ENCODE results near the gene EPHA1. TPM values are rescaled to one million over a fixed set of nuclear protein-coding genes. Genes with fewer than 3 reads are reported as not detected.
"Not testable (repeated sequence)": the region's sequence is repeated elsewhere in the genome, so short reads cannot be mapped to it uniquely, and the experiment has no call there.

EPHA1 gene
- total and polyA plus RNA-seq, 10 donors: 0.80 to 4.5 (median 2.3) TPM

DNA sequence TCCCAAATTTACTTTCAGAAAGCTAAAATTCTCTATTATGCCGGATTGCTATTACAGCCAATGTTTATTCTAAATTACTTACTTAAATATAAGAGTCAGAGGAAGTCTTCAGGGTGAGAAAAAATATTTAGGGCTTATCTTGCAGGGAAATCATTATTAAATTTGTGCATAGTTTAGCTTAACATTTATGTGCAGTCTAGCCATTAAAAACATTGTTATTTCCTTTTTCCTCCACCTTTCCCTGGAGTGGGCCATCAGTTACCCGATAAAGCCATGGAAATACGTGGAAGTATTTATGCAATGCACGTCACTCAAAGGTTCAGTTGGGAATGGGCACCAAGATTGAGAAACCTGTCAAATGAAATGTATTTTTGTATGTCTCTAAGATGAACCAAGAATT lies 25.1 kb upstream of the EPHA1 start:
- 79 to 90% (median 83%) methylated on average over 4 of the region's 4 CpGs for WGBS, 5 donors
- Histone ChIP-seq H3K27ac (no peak overlapping the region), H3K27me3 (replicated peaks in 1 of 7) (no peaks in the 10 kb centered on the region), H3K4me3 (no peak overlapping the region), H3K4me1 (no peaks in the 10 kb centered on the region), H3K9me3 (no peaks in the 10 kb centered on the region), H3K36me3 (no peaks in the 10 kb centered on the region)
- DNase-seq: no peak
- no peak for TF ChIP-seq POLR2AphosphoS5 (IDR thresholded peaks at IDR 0.05)
- TF ChIP-seq, protein P1, sequence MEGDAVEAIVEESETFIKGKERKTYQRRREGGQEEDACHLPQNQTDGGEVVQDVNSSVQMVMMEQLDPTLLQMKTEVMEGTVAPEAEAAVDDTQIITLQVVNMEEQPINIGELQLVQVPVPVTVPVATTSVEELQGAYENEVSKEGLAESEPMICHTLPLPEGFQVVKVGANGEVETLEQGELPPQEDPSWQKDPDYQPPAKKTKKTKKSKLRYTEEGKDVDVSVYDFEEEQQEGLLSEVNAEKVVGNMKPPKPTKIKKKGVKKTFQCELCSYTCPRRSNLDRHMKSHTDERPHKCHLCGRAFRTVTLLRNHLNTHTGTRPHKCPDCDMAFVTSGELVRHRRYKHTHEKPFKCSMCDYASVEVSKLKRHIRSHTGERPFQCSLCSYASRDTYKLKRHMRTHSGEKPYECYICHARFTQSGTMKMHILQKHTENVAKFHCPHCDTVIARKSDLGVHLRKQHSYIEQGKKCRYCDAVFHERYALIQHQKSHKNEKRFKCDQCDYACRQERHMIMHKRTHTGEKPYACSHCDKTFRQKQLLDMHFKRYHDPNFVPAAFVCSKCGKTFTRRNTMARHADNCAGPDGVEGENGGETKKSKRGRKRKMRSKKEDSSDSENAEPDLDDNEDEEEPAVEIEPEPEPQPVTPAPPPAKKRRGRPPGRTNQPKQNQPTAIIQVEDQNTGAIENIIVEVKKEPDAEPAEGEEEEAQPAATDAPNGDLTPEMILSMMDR (IDR thresholded peaks at IDR 0.05 in 8 of 11, conservative IDR thresholded peaks at IDR 0.05 in 3 of 11): no peak
- no peak for TF ChIP-seq POLR2A (IDR thresholded peaks at IDR 0.05)
- intact Hi-C loops (cut with DNase I; ENCODE audit: low total_unique reads): no loop called here

- 49 to 75% (median 66%) methylated on average over 2 of the region's 2 CpGs for WGBS, 5 donors
- H3K27ac ChIP-seq: no peak overlapping the region
- no peak for DNase-seq
- H3K9me3 ChIP-seq: no peaks in the 10 kb centered on the region
- intact Hi-C loops (cut with DNase I; ENCODE audit: low total_unique reads): no loop called here
- H3K27me3 ChIP-seq (replicated peaks in 1 of 7): no peaks in the 10 kb centered on the region
- peaks cover 0 to 7% (median 0%) of the 10 kb centered on the region in 6 donors for H3K4me1 ChIP-seq
- no peaks in the 10 kb centered on the region for H3K36me3 ChIP-seq
- no peak overlapping the region for H3K4me3 ChIP-seq
- no peak for TF ChIP-seq POLR2A (IDR thresholded peaks at IDR 0.05)
- no peak for TF ChIP-seq POLR2AphosphoS5 (IDR thresholded peaks at IDR 0.05)
- TF ChIP-seq, protein P1 (IDR thresholded peaks at IDR 0.05 in 8 of 11, conservative IDR thresholded peaks at IDR 0.05 in 3 of 11): no peak
These were observed 22.5 kb upstream of the EPHA1 start for GRCh38 chr7:143431109-143431508.

GRCh38 chr7:143429770-143430698 lies 21.4 kb upstream of the EPHA1 start:
- intact Hi-C loops (cut with DNase I; ENCODE audit: low total_unique reads): no loop called here
- Histone ChIP-seq H3K36me3 (no peaks in the 10 kb centered on the region), H3K4me3 (no peak overlapping the region), H3K4me1 (peaks cover 0 to 8% (median 0%) of the 10 kb centered on the region in 6 donors), H3K27me3 (replicated peaks in 1 of 7) (no peaks in the 10 kb centered on the region), H3K9me3 (no peaks in the 10 kb centered on the region), H3K27ac (no peak overlapping the region)
- WGBS, 5 donors: 68 to 85% (median 81%) methylated on average over 10 of the region's 10 CpGs
- TF ChIP-seq POLR2A (IDR thresholded peaks at IDR 0.05): no peak
- TF ChIP-seq POLR2AphosphoS5 (IDR thresholded peaks at IDR 0.05): no peak
- TF ChIP-seq, protein P1 (IDR thresholded peaks at IDR 0.05 in 8 of 11, conservative IDR thresholded peaks at IDR 0.05 in 3 of 11): no peak
- no peak for DNase-seq

DNA sequence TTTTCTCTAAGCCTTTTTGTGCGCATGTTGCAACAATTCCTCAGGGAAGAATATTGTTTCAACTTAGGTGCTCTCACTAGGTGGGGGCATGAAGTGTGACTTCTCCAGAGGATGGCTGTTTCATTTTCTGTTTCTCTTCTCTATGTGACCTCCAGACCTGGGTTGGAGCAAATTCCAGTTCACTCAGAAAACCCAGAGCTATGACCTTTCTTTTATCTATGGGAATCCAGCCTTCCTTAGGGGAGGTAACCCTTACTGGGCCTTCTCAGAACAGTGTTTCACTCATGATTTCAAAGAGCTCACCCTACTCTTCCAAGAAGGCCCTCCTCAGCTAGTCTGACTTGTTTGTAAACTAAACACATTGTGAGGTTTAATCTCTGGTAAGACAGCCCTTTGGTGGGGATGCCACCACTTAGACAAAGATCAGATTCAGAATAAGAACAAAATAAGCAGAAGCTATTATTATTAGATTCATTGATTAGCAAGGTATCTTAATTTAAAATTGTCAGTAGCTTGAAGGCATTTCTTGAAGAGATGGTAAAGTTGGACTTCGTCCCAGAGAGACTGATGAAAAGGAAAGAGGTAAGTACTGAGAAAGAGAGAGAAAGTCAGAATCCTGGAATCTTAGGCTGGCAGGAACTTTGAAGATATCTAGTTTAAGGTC lies 18.0 kb upstream of the EPHA1 start:
- Histone ChIP-seq H3K9me3 (no peaks in the 10 kb centered on the region), H3K4me1 (peaks cover 0 to 8% (median 0%) of the 10 kb centered on the region in 6 donors), H3K27me3 (replicated peaks in 1 of 7) (no peaks in the 10 kb centered on the region), H3K36me3 (no peaks in the 10 kb centered on the region), H3K4me3 (no peak overlapping the region), H3K27ac (no peak overlapping the region)
- intact Hi-C loops (cut with DNase I; ENCODE audit: low total_unique reads): no loop called here
- DNase-seq: no peak
- TF ChIP-seq POLR2AphosphoS5 (IDR thresholded peaks at IDR 0.05) (no peak), POLR2A (IDR thresholded peaks at IDR 0.05) (no peak)
- TF ChIP-seq, protein P1 (IDR thresholded peaks at IDR 0.05 in 8 of 11, conservative IDR thresholded peaks at IDR 0.05 in 3 of 11): no peak
- 86 to 95% (median 94%) methylated on average over 2 of the region's 2 CpGs for WGBS, 5 donors

- intact Hi-C loops (cut with DNase I; ENCODE audit: low total_unique reads); H3K27ac ChIP-seq; H3K4me3 ChIP-seq; H3K36me3 ChIP-seq; H3K27me3 ChIP-seq (replicated peaks in 1 of 7); DNase-seq; H3K4me1 ChIP-seq: not testable (repeated sequence)
- H3K9me3 ChIP-seq: peaks cover 0 to 10% (median 0%) of the 10 kb centered on the region in 8 donors
- 94 to 99% (median 98%) methylated on average over 25 to 31 of the region's 34 CpGs for WGBS, 5 donors
These were observed 15.8 kb upstream of the EPHA1 start for GRCh38 chr7:143424476-143424875.
